Measurements from ENCODE around the gene NOL11. TPM values are rescaled to one million over a fixed set of nuclear protein-coding genes. Genes with fewer than 3 reads are reported as not detected.

NOL11 gene
- total RNA-seq, 1 donor from 2014 or later = 22.0 TPM

- Histone ChIP-seq H3K9me3 (no peaks in the 10 kb centered on the region), H3K4me3 (no peak overlapping the region), H3K36me3 (no peaks in the 10 kb centered on the region), H3K4me1 (no peaks in the 10 kb centered on the region), H3K27ac (no peak overlapping the region), H3K27me3 (no peaks in the 10 kb centered on the region)
- TF ChIP-seq CTCF (IDR thresholded peaks at IDR 0.05) = no peak
- intact Hi-C loops (cut with DNase I) = no loop called here
- DNase-seq (ENCODE audit: low spot score in 2 of 2) = no peak
Observed at GRCh38 chr17:67708378-67708777, 9.4 kb upstream of the NOL11 start.

DNA sequence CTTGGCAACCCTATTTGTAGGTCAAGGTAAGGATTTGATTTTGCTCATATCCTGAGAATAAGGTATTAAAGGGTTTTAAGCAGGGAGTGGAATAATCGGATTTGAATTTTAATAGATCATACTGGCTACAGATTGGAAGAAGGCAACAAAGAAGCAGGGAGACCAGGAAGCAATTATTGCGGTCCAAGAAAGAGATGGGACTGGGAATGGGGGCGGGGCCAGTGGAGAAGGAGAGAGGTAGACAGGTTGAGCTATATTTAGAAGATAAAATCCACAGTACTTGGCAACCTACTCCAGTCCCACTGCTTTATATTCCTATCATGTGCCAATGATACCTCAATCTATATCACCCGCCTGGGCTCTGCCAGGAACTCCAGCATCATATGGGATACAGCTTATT, 5.8 kb upstream of the NOL11 start:
- no peaks in the 10 kb centered on the region for H3K9me3 ChIP-seq
- no peak for TF ChIP-seq CTCF (IDR thresholded peaks at IDR 0.05)
- H3K27ac ChIP-seq = no peak overlapping the region
- no peaks in the 10 kb centered on the region for H3K36me3 ChIP-seq
- DNase-seq (ENCODE audit: low spot score in 2 of 2) = no peak
- no peaks in the 10 kb centered on the region for H3K27me3 ChIP-seq
- intact Hi-C loops (cut with DNase I) = loop anchor here (10.0 kb wide), 1 partner anchor 743 kb away; the partner anchor contains the start of gene WIPI1
- no peaks in the 10 kb centered on the region for H3K4me1 ChIP-seq
- H3K4me3 ChIP-seq = no peak overlapping the region

DNA sequence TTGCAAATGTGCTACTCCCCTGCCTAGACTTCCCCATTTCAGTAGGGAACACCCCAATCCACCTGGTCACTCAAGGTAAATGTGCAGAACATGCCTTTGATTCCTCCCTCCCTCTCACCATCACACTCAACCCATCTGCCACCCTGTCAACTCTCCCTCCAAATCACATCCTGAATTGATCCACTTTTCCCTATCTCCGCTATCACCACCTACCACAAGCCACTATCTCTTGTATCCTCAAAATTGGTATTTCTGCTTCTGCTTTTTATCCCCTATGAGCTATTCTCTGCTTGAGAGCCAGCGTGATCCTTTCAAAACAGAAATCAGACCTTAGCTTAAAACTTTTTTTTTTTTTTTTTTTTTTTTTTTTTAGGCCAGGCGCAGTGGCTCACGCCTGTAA, 5.4 kb upstream of the NOL11 start:
- Histone ChIP-seq H3K4me1 (no peaks in the 10 kb centered on the region), H3K27me3 (no peaks in the 10 kb centered on the region), H3K36me3 (no peaks in the 10 kb centered on the region), H3K27ac (no peak overlapping the region), H3K4me3 (no peak overlapping the region), H3K9me3 (no peaks in the 10 kb centered on the region)
- intact Hi-C loops (cut with DNase I) = loop anchor here (10.0 kb wide), 1 partner anchor 742 kb away; the partner anchor contains the start of gene WIPI1
- no peak for DNase-seq (ENCODE audit: low spot score in 2 of 2)
- TF ChIP-seq CTCF (IDR thresholded peaks at IDR 0.05) = no peak

DNA sequence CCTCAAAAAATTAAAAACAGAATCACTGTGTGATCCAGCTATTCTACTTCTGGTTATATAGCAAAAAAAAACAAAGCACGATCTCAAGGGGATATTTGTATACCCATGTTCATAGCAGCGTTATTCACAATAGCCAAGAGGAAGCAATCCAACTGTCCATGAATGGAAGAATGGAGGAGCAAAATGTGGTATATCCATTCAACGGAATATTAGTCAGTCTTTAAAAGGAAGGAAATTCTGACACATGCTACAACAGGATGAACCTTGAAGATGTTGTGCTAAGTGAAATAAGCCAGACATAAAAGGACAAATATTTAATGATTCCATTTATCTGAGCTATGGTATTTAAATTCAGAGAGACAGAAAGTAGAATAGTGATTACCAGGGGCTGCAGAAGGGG, 4.6 kb upstream of the NOL11 start:
- Histone ChIP-seq H3K27me3 (no peaks in the 10 kb centered on the region), H3K4me3 (no peak overlapping the region), H3K27ac (no peak overlapping the region), H3K4me1 (no peaks in the 10 kb centered on the region), H3K36me3 (no peaks in the 10 kb centered on the region), H3K9me3 (no peaks in the 10 kb centered on the region)
- intact Hi-C loops (cut with DNase I) = loop anchor here (10.0 kb wide), 1 partner anchor 742 kb away; the partner anchor contains the start of gene WIPI1
- no peak for DNase-seq (ENCODE audit: low spot score in 2 of 2)
- TF ChIP-seq CTCF (IDR thresholded peaks at IDR 0.05) = no peak

DNA sequence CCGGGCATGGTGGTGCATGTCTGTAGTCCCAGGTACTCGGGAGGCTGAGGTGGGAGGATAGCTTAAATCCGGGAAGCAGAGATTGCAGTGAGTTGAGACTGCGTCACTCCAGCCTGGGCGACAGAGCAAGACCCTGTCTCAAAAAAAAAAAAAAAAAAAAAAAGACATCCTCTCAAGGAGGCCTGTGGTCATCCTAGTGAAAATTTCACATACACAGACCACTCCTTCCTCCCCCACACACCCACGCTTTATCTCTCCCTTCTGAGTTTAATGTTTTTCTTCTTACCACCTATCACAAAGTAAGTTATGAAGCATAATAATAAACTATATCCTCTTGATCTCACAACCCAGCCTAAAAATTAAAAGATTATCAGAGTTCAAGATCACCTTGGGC, 1.3 kb upstream of the NOL11 start:
- Histone ChIP-seq H3K27me3 (no peaks in the 10 kb centered on the region), H3K4me3 (no peak overlapping the region), H3K27ac (no peak overlapping the region), H3K4me1 (peaks cover 5 to 11% of the 10 kb centered on the region in 2 donors), H3K9me3 (no peaks in the 10 kb centered on the region), H3K36me3 (peaks cover 13 to 18% of the 10 kb centered on the region in 2 donors)
- intact Hi-C loops (cut with DNase I) = loop anchor here (5.0 to 10.0 kb wide), 3 partner anchors 386 to 796 kb away; partner anchors contain the start of genes PRKAR1A and WIPI1
- TF ChIP-seq CTCF (IDR thresholded peaks at IDR 0.05) = no peak
- DNase-seq (ENCODE audit: low spot score in 2 of 2) = no peak

- TF ChIP-seq CTCF (IDR thresholded peaks at IDR 0.05) = no peak
- DNase-seq (ENCODE audit: low spot score in 2 of 2) = no peak
Observed at GRCh38 chr17:67717192-67717623, 528 bp upstream of the NOL11 start.

More at GRCh38 chr17:67717192-67717623, 528 bp upstream of the NOL11 start:
- intact Hi-C loops (cut with DNase I) = loop anchor here (1.0 to 10.0 kb wide), 7 partner anchors 108 to 795 kb away; partner anchors contain the start of genes BPTF, KPNA2, PRKAR1A and PSMD12
- peak overlapping the region; percentile 91 to 97 for H3K4me3 ChIP-seq
- no peaks in the 10 kb centered on the region for H3K9me3 ChIP-seq
- H3K36me3 ChIP-seq = peaks cover 21 to 26% of the 10 kb centered on the region in 2 donors
- peaks cover 5 to 11% of the 10 kb centered on the region in 2 donors for H3K4me1 ChIP-seq
- peak overlapping the region; percentile 75 to 92 for H3K27ac ChIP-seq
- no peaks in the 10 kb centered on the region for H3K27me3 ChIP-seq
